GM06990 (cell line): ENCODE results near the gene TJP2.

Experiments used
- DNase-seq: peaks from one replicate; pipeline ENCODE4 v3.0.0-alpha.2; 2011; ENCODE audit not compliant: insufficient read length; ENCODE audit errors: extremely low read depth
- H3K27me3 ChIP-seq: replicated peaks from 2 replicates; pipeline ENCODE4 v1.6.0; 2011; ENCODE audit warnings: low read length; ENCODE audit not compliant: control insufficient read depth, insufficient read depth
- H3K36me3 ChIP-seq: 2 replicates; pipeline ENCODE4 v1.5.1; 2011; ENCODE audit warnings: low read length; ENCODE audit not compliant: control insufficient read depth, insufficient read depth
- H3K4me3 ChIP-seq: replicated peaks from 2 replicates; pipeline ENCODE4 v1.5.1; 2011; ENCODE audit warnings: low read depth, mild to moderate bottlenecking, control low read depth, low read length
- CTCF ChIP-seq: IDR thresholded peaks from 2 replicates; pipeline ENCODE4 v1.5.1; 2011; ENCODE audit warnings: low read length, control low read depth, mild to moderate bottlenecking, inconsistent platforms; ENCODE audit not compliant: insufficient read depth, poor library complexity, severe bottlenecking

The TJP2 gene

GRCh38 chr9:69211424-69212036 lies 37.5 kb downstream of the TJP2 start:
- DNase-seq, result no peak
- Histone ChIP-seq H3K27me3 (no peaks in the 10 kb centered on the region), H3K36me3 (no peaks in the 10 kb centered on the region), H3K4me3 (no peak overlapping the region)
- no peak for TF ChIP-seq CTCF

DNA sequence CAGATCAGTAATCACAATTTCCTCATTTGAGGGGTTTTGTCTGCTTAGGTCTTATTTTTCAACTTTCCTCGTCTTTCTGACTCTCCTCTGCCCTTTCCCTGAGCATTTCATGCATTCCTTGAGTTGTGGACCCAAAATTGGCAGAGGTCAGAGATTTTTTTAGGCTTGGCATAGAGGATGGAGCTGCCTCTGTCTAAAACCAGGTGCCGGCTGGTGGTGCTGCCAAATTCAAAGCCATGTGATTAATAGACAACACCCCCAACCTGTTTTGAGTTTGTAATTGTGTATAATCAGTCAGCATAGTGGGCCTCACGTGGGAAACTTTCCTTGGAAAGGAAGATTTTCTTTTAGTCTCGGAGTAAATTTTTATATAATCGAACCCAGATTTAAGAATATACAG lies 39.6 kb downstream of the TJP2 start:
- no peak for TF ChIP-seq CTCF
- no peaks in the 10 kb centered on the region for H3K27me3 ChIP-seq

DNA sequence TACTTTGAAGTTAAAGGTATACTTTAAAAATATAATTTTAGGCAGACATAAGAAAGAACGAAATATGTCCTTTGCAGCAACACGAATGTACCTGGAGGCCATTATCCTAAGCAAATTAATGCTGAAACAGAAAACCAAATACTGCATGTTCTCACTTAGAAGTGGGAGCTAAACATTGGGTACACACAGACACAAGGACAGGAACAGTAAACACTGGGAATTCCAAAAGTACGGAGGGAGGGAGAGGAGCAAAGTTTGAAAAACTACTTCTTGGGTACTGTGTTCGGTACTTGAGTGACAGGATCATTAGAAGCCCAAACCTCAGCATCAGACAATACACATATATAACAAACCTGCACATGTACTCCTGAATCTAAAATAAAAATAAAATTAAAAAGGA lies 40.9 kb downstream of the TJP2 start:
- no peak overlapping the region for H3K4me3 ChIP-seq
- no peak for DNase-seq
- no peak for TF ChIP-seq CTCF
- peaks cover 2% of the 10 kb centered on the region; the same call in 1 of the 2 replicates for H3K36me3 ChIP-seq
- H3K27me3 ChIP-seq, result no peaks in the 10 kb centered on the region

More for the DNA sequence above, 39.6 kb downstream of the TJP2 start:
- no peak for DNase-seq
- Histone ChIP-seq H3K36me3 (peaks cover 2% of the 10 kb centered on the region; the same call in 1 of the 2 replicates), H3K4me3 (no peak overlapping the region)

DNA sequence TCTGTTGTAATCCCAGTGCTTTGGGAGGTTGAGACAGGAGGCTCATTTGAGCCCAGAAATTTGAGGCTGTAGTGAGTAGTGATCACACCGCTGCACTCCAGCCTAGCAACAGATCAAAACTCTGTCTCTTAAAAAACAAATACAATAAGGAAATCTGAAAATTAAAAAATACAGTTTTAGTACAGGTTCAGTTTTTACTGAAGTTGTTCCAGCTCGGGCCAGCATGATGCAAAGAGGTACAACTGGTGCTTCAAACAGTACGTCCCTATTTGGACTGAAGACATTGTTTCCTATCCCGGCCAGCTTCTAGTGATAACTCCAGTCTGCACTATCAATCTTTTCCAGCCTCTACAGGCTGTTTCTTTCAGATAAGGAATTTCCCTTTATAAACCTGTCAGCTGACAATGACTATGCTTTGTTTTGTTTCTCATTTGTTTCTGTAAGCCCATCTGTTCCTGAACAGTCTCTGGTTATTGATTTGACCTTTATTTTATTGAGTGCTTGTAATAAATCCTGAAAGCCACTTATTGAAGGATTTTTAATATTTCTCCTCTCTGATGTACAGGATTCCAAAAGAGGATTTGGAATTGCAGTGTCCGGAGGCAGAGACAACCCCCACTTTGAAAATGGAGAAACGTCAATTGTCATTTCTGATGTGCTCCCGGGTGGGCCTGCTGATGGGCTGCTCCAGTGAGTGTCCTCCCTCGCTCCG lies 41.9 kb downstream of the TJP2 start:
- H3K27me3 ChIP-seq, result no peaks in the 10 kb centered on the region
- H3K4me3 ChIP-seq, result no peak overlapping the region
- peaks cover 2% of the 10 kb centered on the region; the same call in 1 of the 2 replicates for H3K36me3 ChIP-seq
- TF ChIP-seq CTCF, result no peak
- no peak for DNase-seq

DNA sequence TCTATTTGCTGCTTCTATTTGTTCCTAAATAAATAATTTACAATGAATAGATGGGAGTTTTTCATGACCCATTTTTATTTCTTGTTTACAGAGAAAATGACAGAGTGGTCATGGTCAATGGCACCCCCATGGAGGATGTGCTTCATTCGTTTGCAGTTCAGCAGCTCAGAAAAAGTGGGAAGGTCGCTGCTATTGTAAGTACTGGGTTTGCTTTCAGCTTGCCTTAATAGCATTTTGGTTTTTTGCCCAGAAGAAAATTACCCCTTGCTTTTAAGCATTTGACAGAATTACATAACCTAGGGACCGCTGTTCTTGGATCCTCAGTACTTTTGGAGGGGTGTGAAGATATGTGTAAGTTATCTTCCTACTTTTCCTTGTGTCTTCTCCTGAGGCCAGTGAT lies 44.1 kb downstream of the TJP2 start:
- Histone ChIP-seq H3K27me3 (no peaks in the 10 kb centered on the region), H3K36me3 (peaks cover 2% of the 10 kb centered on the region), H3K4me3 (no peak overlapping the region)
- DNase-seq, result no peak
- TF ChIP-seq CTCF, result no peak
